ENCODE data around the gene PYGB.

The PYGB gene

DNA sequence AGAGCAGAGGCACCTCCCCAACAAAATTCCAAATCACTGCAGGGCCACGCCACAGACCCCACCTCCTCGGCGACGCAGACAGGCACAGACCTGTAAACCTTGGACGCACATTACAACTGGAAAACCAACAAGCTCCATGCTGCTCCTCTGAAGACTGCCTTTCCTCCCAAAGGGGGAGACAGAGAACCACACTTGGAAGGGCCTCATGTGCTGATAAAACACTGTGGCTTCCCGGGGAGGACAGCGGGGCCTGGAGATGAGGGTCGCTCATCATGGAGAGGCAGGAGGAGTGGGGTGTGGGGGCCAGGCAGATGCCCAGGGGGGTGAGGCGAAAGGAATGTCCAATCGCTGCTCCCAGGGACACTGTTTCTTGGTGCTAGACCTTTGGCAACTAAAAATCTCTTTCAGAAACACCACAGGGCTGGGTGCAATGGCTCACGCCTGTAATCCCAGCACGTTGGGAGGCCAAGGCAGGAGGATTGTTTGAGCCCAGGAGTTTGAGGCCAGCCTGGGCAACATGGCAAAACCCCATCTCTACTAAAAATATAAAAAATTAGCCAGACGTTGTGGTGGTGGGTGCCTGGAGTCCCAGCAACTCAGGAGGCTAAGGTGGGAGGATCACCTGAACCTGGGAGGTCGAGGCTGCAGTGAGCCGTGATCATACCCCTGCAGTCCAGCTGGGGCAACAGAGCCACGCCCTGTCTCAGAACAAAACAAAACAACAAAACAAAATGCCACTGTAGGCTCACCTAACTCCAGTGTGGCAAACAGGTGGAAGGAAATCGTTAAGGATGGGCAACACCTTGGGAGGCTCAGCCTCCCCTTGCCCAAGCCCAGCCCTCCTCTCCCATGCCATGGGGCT lies 88.9 kb downstream of the PYGB start:
- DNase-seq (ENCODE audit: low read depth in 1 of 2, low spot score in 1 of 2): peak in 1 of 2 experiments; percentile 63
- in situ Hi-C loops (cut with HindIII; ENCODE audit: low pct_unique_long_range_greater_than_20kb, low sequenced_read_pairs): no loop called here
- TF ChIP-seq JUND (IDR thresholded peaks at IDR 0.05; ENCODE audit: low read depth): no peak

DNA sequence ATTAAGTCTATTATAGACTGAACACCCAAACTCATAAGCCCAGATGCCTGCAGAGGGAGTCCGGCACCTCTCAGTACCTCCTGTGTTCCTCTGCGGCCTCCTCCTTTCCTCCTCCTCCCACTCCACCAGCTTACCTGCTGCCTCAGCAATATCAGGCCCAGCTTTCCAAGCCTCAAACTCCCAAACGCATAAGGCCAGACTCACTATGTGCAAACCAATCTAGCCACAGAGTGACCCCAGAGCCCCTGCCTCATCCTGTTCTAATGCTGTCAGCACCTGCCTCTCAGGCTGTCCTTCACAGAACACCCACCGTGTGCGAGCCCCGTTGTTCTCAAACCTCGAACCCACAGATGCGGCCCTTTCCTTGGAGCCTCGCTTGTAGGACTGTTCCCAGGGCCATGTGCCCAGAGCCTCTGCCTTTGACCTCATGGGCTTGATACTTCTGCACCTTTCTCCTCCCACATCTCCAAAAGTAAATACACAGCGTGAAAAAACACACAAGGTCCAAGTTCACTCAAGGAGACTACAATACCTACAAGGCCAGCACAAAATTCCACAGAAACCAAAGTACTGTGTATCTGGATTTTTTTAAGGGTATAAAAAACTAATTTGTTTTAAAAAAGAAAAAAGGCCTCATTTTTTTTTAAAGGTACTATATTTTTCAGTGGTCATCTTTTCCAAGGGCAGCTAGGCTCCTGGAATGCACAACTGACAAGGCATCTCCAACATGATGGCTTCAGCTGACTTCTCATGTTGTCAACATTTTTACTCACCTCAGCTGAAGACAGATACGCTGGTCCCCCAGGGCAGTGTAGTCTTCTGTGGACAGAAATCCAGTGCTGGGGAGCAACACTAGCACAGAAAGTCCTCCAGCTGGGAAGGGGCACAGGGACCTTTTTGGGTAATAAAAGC lies 90.5 kb downstream of the PYGB start:
- DNase-seq (ENCODE audit: low read depth in 1 of 2, low spot score in 1 of 2): peak; percentile 27 to 66
- in situ Hi-C loops (cut with HindIII; ENCODE audit: low pct_unique_long_range_greater_than_20kb, low sequenced_read_pairs): no loop called here
- TF ChIP-seq JUND (IDR thresholded peaks at IDR 0.05; ENCODE audit: low read depth): no peak

DNA sequence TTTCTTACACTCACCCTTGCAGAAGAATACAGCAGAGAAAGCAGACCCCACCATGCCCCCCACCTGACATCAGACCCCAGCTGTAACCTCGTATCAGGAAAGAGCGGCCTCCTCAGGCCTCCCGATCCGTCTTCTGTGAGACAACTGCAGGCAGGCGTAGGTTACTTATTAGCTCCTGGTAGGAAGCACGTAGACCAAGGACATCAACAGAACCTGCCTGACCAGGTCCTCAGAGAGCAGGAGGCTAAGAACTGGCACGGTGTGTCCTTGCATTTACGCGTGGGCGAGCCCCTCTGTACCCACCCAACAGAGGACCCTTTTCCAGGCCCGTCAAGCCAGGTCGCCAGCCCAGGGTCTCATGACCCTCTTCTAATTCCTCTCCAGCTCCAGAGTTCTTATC lies 91.7 kb downstream of the PYGB start:
- peak; percentile 41 to 70 for DNase-seq (ENCODE audit: low read depth in 1 of 2, low spot score in 1 of 2)
- TF ChIP-seq JUND (IDR thresholded peaks at IDR 0.05; ENCODE audit: low read depth): no peak
- in situ Hi-C loops (cut with HindIII; ENCODE audit: low pct_unique_long_range_greater_than_20kb, low sequenced_read_pairs): no loop called here

DNA sequence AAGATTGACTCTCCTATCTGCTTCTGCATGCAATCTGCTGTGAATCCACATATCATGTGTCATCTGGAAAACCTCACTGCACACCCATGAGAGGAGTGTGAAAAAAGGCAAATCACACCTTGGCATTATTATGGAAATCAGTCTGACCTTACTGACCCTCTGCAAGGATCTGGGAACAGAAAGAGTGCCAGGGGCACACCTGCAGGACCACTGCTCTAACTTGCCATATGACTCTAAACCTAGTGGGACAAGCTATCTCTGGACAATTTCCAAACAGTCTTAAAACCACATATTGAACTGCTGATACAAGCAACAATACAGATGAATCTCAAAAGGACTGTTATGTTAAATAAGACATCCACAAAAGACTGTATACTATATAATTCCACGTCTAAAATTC lies 92.5 kb downstream of the PYGB start:
- no peak for DNase-seq (ENCODE audit: low read depth in 1 of 2, low spot score in 1 of 2)
- no peak for TF ChIP-seq JUND (IDR thresholded peaks at IDR 0.05; ENCODE audit: low read depth)
- in situ Hi-C loops (cut with HindIII; ENCODE audit: low pct_unique_long_range_greater_than_20kb, low sequenced_read_pairs): no loop called here

DNA sequence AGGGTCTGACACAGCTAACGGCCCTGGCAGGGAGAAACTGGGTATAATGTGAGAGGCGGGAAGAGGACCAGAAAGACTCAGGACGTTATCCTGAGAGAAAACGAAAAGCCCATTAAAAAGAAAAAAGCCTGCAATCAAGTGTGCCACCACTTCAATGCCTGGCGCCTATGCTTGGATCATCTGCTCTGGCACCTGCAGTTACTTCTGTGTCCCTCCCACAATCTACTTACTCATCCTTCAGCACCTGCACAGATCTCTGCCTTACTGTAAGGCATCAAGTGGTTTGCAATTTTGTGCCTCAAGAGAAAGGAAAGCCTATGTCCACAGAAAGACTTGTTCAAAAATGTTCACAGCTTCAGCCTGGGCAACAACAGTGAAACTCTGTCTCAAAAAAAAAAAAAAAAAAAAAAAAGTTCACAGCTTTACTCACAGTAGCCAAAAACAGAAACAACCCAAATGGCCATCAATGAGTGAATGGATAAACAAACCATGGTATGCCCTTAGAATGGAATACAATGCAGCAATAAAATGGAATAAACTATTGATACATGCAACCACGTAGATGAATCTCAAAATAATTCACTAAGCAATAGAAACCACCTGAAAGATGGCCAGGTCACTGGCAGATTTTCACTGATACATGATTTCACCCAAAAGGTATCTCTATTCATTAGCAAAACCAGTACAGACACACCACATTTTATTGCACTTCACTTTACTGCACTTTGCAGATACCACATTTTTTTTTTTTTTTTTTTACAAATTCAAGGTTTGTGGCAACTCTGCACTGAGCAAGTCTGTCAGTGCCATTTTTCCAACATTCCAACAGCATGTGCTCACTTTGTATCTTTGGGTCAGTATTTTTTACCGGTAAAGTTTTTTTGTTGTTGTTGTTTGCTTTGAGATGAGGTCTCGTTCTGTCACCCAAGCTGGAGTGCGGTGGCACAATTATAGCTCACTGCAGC lies 94.1 kb downstream of the PYGB start:
- in situ Hi-C loops (cut with HindIII; ENCODE audit: low pct_unique_long_range_greater_than_20kb, low sequenced_read_pairs): no loop called here
- no peak for TF ChIP-seq JUND (IDR thresholded peaks at IDR 0.05; ENCODE audit: low read depth)
- DNase-seq (ENCODE audit: low read depth in 1 of 2, low spot score in 1 of 2): no peak

DNA sequence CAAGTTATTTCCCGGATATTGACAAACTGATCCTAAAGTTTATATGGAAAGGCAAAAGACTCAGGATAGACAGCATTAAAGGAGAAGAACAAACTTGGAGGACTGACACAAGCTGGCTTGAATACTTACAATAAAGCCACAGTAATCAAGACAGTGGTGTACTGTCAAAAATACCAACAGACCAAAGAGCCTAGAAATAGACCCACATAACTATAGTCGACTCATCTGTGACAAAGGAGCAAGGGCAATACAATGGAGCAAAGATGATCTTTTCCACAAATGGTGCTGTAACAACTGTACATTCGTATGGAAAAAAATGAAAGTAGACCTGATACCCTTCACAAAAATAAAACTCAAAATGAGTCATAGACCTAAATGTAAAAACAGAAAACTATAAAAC lies 96.7 kb downstream of the PYGB start:
- in situ Hi-C loops (cut with HindIII; ENCODE audit: low pct_unique_long_range_greater_than_20kb, low sequenced_read_pairs): no loop called here
- TF ChIP-seq JUND (IDR thresholded peaks at IDR 0.05; ENCODE audit: low read depth): no peak
- DNase-seq (ENCODE audit: low read depth in 1 of 2, low spot score in 1 of 2): no peak

DNA sequence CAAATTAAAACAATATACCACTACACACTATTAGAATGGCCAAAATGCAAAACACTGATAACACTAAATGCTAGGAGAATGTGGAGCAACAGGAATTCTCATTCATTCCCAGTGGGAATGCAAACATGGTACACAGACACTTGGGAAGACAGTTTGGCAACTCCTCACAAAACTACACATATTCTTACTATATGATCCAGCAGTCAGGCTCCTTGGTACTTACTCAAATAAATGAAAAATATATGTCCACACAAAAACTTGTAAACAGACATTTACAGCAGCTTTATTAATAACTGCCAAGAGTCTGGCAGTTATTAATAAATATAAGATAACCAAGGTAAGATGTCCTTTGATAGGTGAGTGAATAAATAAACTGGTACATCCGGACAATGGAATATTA lies 97.8 kb downstream of the PYGB start:
- no peak for TF ChIP-seq JUND (IDR thresholded peaks at IDR 0.05; ENCODE audit: low read depth)
- in situ Hi-C loops (cut with HindIII; ENCODE audit: low pct_unique_long_range_greater_than_20kb, low sequenced_read_pairs): no loop called here
- DNase-seq (ENCODE audit: low read depth in 1 of 2, low spot score in 1 of 2): no peak

DNA sequence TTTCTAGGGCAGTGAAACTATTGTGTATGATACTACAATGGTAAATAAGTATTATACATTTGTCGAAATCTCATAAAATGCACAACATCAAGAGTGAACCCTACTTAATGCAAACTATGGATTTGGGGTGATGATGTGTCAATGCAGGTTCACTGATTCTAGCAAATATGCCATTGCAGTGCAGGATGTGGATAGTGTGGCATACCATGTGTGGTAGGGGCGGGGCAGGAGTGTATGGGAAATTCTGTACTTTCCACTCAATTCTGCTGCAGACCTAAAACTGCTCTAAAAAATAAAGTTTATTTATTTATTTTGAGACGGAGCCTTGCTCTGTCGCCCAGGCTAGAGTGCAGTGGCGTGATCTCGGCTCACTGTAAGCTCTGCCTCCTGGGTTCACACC lies 98.5 kb downstream of the PYGB start:
- in situ Hi-C loops (cut with HindIII; ENCODE audit: low pct_unique_long_range_greater_than_20kb, low sequenced_read_pairs): no loop called here
- DNase-seq (ENCODE audit: low read depth in 1 of 2, low spot score in 1 of 2): no peak

More for the DNA sequence above, 98.5 kb downstream of the PYGB start:
- no peak for TF ChIP-seq JUND (IDR thresholded peaks at IDR 0.05; ENCODE audit: low read depth)

Measured in T47D (cell line).